HUES6 (cell line): ENCODE results near the gene KRTAP10-8.
"Not testable (repeated sequence)": the region's sequence is repeated elsewhere in the genome, so short reads cannot be mapped to it uniquely, and the experiment has no call there.

Experiments used
- H3K27ac ChIP-seq: 2 replicates; pipeline ENCODE4 v1.7.0; 2013; ENCODE audit warnings: low read depth, mild to moderate bottlenecking, low read length, inconsistent platforms
- H3K27me3 ChIP-seq: 2 replicates; pipeline ENCODE4 v1.6.1; 2013; ENCODE audit warnings: low read length; ENCODE audit not compliant: control insufficient read depth, insufficient read depth
- H3K36me3 ChIP-seq: 2 replicates; pipeline ENCODE4 v1.6.1; 2013; ENCODE audit warnings: low read length; ENCODE audit not compliant: control insufficient read depth, insufficient read depth
- H3K4me1 ChIP-seq: 2 replicates; pipeline ENCODE4 v1.6.1; 2013; ENCODE audit warnings: low read length; ENCODE audit not compliant: control insufficient read depth, insufficient read depth
- H3K4me3 ChIP-seq: 2 replicates; pipeline ENCODE4 v1.5.1; 2013; ENCODE audit warnings: low read depth, low read length
- H3K9ac ChIP-seq: one replicate; pipeline ENCODE4 v1.6.1; 2013; ENCODE audit warnings: mild to moderate bottlenecking, low read length
- H3K9me3 ChIP-seq: 2 replicates; pipeline ENCODE4 v1.6.1; 2013; ENCODE audit warnings: low read depth, low read length; ENCODE audit not compliant: control insufficient read depth, insufficient read depth

Gene KRTAP10-8

DNA sequence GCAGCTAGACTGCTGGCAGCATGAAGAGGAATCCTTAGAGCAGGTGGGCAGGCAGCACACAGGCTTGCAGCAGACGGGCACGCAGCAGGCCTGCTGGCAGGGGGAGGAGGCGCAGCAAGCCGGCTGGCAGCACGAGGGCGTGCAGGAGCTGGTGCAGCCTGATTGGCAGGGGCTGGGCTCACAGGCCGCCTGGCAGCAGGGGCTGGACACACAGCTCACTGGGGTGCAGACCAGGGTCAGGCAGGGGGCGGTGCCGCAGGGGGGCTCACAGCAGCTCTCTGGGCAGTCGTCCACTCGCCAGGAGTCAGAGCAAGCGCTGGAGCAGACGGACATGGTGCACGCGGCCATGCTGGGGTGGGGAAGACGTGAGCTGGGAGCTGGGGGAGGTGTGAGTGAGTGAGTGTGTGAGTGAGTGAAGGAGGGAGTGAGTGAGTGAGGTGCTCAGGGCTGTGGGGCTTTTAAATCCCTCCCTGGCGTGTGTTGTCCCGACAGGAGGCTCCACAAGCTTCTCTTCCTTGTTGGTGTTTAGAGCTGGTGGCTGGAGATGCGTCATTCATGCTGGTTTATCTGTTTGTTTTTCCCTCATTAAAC, 31.6 kb upstream of the KRTAP10-8 start, which contains the start of gene KRTAP10-5:
Gene KRTAP10-5, minus strand, starts transcription at position 374 of the 591 bp plus-strand sequence. Its CDS starts 26 bp downstream, at position 348.
- H3K27me3 ChIP-seq, H3K36me3 ChIP-seq, H3K4me3 ChIP-seq, H3K4me1 ChIP-seq, H3K9ac ChIP-seq, H3K27ac ChIP-seq: not testable (repeated sequence)
- H3K9me3 ChIP-seq = peaks cover 17% of the 10 kb centered on the region

- no peak overlapping the region for H3K9ac ChIP-seq
- H3K4me1 ChIP-seq = no peaks in the 10 kb centered on the region
- H3K4me3 ChIP-seq = no peak overlapping the region
- no peaks in the 10 kb centered on the region for H3K27me3 ChIP-seq
- peaks cover 20% of the 10 kb centered on the region for H3K9me3 ChIP-seq
- no peak overlapping the region for H3K27ac ChIP-seq
- H3K36me3 ChIP-seq = no peaks in the 10 kb centered on the region
Observed at GRCh38 chr21:44581158-44581557, 30.7 kb upstream of the KRTAP10-8 start.

GRCh38 chr21:44582055-44582454, 29.8 kb upstream of the KRTAP10-8 start:
- no peaks in the 10 kb centered on the region for H3K36me3 ChIP-seq
- no peak overlapping the region for H3K27ac ChIP-seq
- peaks cover 16% of the 10 kb centered on the region for H3K9me3 ChIP-seq
- H3K9ac ChIP-seq = no peak overlapping the region
- H3K4me3 ChIP-seq = no peak overlapping the region
- H3K4me1 ChIP-seq = no peaks in the 10 kb centered on the region
- H3K27me3 ChIP-seq = no peaks in the 10 kb centered on the region

- Histone ChIP-seq H3K27me3 (no peaks in the 10 kb centered on the region), H3K27ac (no peak overlapping the region), H3K9me3 (peaks cover 12% of the 10 kb centered on the region), H3K36me3 (no peaks in the 10 kb centered on the region), H3K4me1 (no peaks in the 10 kb centered on the region), H3K9ac (no peak overlapping the region), H3K4me3 (no peak overlapping the region)
Observed at GRCh38 chr21:44583089-44583799, 28.6 kb upstream of the KRTAP10-8 start.

GRCh38 chr21:44583800-44584147, 28.1 kb upstream of the KRTAP10-8 start:
- H3K9ac ChIP-seq = no peak overlapping the region

DNA sequence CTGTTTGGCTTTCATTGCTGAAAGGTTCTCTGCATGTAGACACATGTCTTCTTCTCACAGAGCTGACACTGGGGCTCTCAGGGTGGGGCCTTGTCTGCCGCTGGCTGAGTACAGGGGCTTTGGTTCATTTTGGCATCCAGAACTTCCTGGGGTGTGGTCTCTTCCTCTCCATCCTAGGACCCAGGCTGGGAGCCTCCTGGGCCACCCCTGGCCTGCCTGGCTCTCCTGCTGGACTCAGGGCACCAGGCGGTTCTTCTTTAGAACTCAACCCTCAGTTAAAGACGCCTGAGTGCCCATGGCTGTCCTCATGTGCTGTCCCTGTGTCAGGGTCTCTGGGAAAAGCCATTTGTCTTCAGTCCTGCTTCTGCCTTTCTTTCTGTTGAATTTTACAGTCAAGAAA, 26.0 kb upstream of the KRTAP10-8 start:
- H3K4me3 ChIP-seq = no peak overlapping the region
- no peak overlapping the region for H3K9ac ChIP-seq
- no peaks in the 10 kb centered on the region for H3K27me3 ChIP-seq
- peaks cover 3% of the 10 kb centered on the region; the same call in 1 of the 2 replicates for H3K4me1 ChIP-seq
- H3K9me3 ChIP-seq = peaks cover 11% of the 10 kb centered on the region
- H3K36me3 ChIP-seq = no peaks in the 10 kb centered on the region
- H3K27ac ChIP-seq = no peak overlapping the region

More at GRCh38 chr21:44583800-44584147, 28.1 kb upstream of the KRTAP10-8 start:
- peaks cover 12% of the 10 kb centered on the region for H3K9me3 ChIP-seq
- no peaks in the 10 kb centered on the region for H3K27me3 ChIP-seq
- H3K4me3 ChIP-seq = no peak overlapping the region
- H3K4me1 ChIP-seq = no peaks in the 10 kb centered on the region
- no peak overlapping the region for H3K27ac ChIP-seq
- H3K36me3 ChIP-seq = no peaks in the 10 kb centered on the region

GRCh38 chr21:44589094-44589493, 22.8 kb upstream of the KRTAP10-8 start:
- no peak overlapping the region for H3K4me3 ChIP-seq
- H3K4me1 ChIP-seq = peaks cover 21% of the 10 kb centered on the region
- H3K36me3 ChIP-seq = no peaks in the 10 kb centered on the region
- H3K27ac ChIP-seq = no peak overlapping the region
- no peaks in the 10 kb centered on the region for H3K27me3 ChIP-seq
- H3K9me3 ChIP-seq = 0 out of 2 replicates have a peak, but pooled peaks cover 2% of the 10 kb centered on the region
- H3K9ac ChIP-seq = no peak overlapping the region

DNA sequence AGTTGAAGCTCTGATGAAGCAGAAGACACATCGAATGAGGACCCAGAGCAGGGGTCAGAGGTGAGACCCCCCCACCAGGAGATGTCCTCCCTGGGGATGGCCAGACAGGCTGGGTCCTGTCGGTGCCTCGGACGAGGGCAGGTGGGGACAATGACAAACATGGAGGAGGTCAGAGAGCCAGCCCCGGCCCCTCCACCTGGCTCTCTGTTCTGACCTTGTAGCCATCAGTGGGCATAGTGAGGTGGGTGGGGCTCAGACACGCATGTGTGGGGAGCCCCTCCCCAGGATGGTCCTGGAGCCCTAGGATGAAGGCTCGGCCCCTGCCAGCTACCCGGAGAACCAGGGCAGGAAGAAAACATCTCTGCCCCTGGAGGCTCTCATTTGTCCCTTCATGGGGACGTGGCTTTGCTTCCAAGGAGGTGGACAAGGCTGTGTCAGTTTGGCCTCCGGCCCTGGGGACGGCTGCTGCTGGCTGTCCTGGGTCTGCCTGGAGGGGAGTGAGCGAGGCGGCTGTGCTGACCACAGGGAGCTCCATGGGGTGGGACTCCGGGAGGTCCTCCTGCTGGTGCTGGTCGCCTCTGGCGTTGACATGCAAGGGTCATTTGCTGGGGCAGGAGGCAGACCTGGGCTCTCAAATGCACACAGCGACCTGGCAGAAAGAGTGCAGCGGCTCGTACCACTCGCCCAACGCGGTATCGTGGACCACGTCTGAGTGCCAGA, 22.1 kb upstream of the KRTAP10-8 start:
- H3K27me3 ChIP-seq = no peaks in the 10 kb centered on the region
- H3K36me3 ChIP-seq = no peaks in the 10 kb centered on the region
- no peak overlapping the region for H3K27ac ChIP-seq
- H3K4me3 ChIP-seq = no peak overlapping the region
- peaks cover 26% of the 10 kb centered on the region for H3K4me1 ChIP-seq
- H3K9me3 ChIP-seq = 0 out of 2 replicates have a peak, but pooled peaks cover 2% of the 10 kb centered on the region
- no peak overlapping the region for H3K9ac ChIP-seq

- Histone ChIP-seq H3K9ac (no peak overlapping the region), H3K27ac (no peak overlapping the region), H3K36me3 (no peaks in the 10 kb centered on the region), H3K4me3 (no peak overlapping the region), H3K9me3 (0 out of 2 replicates have a peak, but pooled peaks cover 2% of the 10 kb centered on the region), H3K27me3 (no peaks in the 10 kb centered on the region), H3K4me1 (peaks cover 26% of the 10 kb centered on the region)
Observed at GRCh38 chr21:44590311-44590721, 21.6 kb upstream of the KRTAP10-8 start.

DNA sequence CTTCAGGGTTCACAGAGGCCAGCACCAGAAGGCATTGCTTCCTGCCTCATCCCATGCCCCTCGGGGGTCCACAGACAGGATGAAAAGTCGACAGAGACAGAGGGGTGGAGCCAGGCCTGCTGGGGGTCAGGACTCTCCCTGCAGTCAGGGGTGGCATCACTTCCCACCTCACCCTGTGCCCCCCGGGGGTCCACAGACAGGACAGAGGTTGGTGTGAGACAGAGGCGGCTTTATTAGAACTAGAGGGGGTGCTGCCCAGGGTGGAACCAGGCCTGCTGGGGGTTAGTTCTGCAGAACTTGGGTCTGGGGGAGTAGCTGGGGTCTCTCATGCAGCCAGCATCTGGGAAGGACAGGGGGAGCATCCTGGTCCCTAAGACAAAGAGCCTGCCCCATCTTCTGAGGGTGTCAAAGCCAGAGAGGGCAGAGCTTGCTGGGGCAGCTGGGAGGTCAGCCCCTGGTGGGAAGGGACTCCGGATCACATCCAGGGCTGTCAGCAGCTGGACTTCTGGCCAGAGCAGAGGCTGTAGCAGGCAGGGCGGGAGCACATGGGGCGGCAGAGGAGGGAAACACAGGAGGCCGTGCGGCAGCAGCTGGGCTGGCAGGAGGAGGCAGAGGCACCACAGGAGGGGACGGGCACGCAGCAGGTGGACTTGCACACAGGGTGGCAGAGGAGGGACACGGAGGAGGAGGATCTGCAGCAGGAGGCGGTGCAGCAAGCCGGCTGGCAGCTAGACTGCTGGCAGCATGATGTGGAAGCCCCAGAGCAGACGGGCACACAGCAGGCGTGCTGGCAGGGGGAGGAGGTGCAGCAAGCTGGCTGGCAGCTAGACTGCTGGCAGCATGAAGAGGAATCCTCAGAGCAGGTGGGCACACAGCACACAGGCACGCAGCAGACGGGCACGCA, 20.7 kb upstream of the KRTAP10-8 start:
- H3K9me3 ChIP-seq, H3K4me3 ChIP-seq, H3K36me3 ChIP-seq, H3K27ac ChIP-seq, H3K9ac ChIP-seq, H3K27me3 ChIP-seq: not testable (repeated sequence)
- H3K4me1 ChIP-seq = peaks cover 26% of the 10 kb centered on the region
